ENCODE measurements around the gene RRP8.

The RRP8 gene

DNA sequence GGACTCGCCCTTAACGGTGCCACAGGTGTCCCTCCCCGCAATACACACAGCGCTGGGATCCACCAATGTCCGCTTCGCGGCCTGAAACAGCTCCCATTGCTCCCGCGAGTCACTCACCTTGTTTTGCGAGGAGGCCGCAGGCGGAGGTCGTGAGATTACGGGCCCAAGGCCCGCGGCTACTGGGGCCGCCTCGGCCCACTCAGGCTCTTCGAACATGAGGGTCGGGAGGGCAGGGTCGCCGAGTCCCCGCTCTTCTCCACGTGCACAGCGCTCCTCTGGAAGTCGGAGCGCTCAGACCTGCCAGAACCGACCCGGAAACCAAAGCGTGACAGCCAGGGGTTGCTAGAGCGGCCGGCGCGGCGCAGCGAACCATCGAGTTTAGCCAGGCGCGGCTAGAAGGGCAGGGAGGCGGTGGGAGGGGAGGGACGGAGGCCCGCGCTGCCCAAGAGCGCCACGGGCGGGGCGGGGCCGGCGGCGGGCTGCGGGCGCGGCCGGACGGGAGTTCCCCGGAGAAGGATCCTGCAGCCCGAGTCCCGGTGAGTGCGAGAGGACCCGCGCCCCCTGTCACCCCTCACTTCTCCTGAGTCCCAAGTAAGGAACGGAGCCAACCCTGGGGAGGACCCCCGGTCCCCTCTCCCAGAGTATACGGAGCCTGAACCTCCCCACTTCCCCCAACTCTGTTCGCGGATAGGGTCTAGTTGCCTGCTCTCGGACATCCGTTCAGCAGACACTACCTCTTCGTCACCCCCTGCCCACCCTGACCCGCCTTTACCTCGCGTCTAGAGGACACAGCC is at the start of gene RRP8, which contains the start of gene ILK:
RRP8 (minus strand) TSS at position 330 of the 794 bp plus-strand sequence; CDS start at position 216, 114 bp downstream.
ILK (plus strand) TSS at position 488 of the 794 bp plus-strand sequence. CDS start 498 bp downstream, outside the sequence.
- DNase-seq (ENCODE audit: low read depth): no peak

DNA sequence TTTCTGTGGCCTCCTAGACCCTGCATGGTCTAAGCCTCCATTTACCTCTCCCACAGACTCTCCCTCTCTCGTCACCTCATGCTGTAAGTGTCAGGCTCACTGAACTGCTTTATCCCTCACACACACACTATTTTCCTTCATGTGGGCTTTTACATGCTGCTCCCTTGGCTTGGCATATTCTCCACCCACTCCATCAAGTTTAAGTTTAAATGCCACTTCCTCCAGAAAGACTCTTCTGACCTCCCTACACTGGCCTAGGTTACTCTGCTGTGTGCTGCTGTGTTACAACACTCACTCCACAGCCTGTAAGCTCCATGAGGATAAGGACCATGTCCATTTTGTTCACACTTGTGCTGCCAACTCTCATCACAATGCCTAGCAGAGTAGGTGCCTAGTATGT is 49.7 kb upstream of the RRP8 start:
- DNase-seq (ENCODE audit: low read depth): no peak

DNA sequence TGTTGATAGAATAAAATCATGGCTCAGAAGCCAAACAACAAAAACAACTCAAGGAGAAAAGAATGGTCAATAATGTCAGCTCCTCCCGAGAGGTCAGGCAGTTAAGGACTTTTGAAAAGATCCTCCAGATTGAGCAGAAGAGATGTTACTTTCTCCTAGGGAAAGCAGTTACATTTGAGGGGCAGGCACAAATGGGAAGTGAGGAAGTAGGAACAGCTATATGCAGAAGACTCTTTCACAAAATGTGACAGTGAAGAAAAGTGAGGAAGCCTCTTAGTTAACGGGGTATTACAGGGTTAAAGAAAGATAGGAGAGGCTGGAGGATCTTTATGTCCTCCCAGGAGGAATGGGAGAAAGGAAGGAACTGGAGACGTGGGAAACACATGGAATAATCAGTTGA is 48.8 kb upstream of the RRP8 start:
- DNase-seq (ENCODE audit: low read depth): no peak

DNA sequence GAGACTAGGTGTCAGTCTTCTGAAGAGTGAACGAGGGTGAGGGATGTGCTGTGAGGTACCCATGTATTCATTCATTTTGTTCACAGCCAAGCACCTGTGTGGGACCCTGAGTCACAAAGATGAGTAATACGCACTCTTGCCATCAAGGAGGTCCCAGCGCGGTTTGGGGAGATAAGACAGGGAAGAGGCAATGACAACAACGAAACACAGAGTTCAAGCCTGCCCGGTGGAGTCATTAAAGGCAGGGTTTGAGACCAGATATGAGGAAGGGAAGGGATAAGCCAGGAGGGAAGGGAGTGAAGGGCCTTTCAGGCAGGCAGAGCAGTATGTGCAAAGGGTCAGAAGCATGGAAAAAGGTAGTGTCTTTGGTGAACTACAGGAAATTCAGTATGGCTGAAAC is 47.6 kb upstream of the RRP8 start:
- no peak for DNase-seq (ENCODE audit: low read depth)

DNA sequence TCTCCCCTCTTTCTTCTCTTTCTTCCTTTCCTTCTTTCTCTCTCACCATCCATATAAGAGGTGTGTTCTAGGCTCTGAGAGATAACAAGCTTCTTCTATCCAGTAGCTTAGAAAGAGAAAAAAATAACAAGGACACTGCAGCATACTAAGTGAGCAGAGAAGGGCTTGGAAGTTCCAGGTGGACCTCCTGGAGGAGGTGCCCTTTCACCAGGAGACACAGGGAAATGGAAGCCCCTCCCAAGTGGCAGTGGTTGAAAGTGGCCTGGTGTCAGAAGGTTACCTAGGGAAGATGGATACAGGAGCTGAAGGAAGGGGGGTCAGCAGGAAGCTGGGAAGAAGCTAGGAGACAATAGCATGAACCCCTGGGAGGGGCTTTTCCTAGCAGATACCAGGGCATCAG is 46.7 kb upstream of the RRP8 start:
- DNase-seq (ENCODE audit: low read depth): no peak

DNA sequence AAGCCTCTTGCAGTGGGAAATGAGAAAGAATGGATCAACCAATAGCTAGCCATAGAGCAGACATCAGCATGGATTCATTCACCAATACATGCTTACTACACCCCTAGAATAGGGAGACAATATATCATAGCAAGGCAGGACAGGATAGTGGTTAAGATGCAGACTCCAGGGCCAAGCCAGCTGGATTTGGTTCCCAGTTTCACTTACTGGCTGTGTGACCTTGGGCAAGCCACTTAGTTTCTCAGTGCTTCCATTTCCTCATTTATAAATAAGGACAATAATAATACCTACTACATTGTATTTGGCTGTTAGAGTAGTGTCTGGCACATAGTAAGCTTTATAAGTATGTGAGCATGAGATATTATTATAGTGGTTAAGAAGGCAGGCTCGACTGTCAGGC is 45.1 kb upstream of the RRP8 start:
- no peak for DNase-seq (ENCODE audit: low read depth)

DNA sequence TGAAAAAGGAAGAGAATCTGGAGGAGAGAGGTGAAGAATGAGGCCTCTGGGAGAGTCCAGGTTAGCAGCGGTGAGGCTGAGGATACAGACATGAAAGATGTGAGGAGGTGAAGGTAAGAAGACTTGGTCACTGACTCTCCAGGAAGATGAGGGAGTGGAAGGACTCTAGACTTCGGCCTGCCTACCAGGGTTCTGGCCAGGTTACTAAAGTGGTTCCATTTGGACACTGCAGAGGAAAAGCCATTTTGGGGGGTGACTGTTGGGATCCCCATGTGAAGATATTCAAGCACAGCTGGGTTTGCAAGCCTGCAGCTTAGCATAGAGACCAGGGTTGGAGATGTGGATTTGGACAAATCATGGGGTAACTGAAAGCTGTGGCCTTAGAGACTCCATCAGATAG is 44.4 kb upstream of the RRP8 start:
- DNase-seq (ENCODE audit: low read depth): no peak

DNA sequence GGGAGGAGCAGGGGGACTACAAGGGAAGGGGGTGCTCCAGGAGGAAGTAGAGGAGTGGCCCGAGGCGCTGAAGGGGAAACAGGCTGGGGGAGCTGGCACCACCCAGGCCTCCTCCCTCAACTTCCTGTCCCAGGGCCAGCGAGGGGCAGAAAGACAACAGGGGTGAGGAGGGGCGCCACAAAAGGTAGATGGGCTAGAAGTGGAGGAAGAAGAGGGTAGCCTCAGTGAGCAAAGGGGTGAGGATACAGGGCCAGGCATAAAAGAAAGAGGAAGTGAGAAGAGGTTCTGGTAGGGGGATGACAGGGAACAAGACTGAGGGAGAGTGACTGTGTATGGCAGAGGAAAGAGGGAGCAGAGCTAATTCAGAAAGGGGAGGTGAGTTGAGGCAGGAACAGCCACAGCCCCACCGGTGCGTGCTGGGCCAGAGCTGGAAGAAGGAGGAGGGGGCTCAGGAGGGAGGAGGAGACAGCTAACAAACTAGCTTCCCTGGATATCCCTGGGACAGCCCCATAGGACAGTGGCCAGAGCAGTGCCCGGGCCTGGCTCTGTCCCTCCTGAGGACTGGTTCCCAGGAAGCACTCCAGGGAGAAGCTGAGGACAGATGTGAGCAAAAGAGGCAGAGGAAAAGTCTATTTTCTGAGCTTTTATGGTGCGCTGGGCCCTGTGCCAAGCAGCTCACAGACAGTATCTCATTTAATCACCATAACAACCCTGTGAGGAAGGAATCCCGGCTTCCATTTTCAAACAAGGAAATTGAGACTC is 43.7 kb upstream of the RRP8 start:
- no peak for DNase-seq (ENCODE audit: low read depth)

DNA sequence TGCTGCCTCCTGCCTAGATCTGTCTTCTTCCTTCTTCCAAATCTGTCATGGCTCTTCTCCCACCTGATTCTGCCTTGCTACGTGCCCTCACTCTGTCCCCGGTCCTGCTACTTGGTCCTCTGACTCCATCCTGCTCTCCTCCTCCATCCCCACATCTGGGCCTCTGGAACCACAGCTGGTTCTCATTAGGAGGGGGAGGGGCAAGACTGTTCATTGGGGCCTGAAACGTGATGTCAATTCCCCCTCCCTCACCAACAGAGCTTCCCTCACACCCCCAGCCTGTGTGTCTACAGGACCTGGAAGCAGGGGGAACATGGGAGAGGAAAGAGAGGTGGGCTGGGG is 43.1 kb upstream of the RRP8 start:
- DNase-seq (ENCODE audit: low read depth): peak; percentile 34

DNA sequence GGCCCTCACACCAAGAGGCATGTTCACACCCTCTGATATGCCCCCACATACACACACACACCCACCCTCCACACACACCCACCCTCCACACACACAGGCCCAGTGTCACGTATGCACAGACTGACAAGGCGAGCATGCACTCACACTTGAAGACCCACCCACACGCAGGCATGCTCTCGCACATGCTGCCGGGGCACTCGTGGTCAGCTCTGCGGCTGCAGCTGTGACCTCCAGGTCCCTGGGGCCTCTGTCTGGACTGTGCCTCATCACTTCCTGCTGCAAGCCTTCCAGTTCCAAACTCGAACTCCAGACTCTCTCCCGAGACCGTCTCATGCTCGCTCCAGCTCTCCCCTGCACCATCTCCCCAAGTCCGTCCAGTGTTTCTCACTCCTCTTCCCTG is 42.7 kb upstream of the RRP8 start:
- peak; percentile 68 for DNase-seq (ENCODE audit: low read depth)

DNA sequence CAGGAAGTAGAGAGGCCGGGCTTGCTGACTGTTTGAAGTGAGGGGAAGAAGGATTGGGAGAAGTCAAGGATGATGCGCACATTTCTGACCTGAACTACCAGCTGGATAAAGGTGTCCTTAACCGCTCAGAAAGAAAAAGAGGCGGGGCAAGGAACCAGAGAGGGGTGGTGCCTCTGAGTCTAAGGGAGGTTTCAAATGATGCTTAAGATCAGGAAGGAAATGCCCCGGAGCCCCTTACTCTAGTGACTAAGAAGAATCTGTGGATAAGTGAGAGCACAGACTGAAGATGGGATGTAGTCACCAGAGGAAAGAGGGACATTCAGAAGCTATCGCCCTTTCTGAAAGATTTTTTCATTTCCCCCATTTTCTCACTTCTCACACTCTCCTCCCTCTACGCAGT is 39.5 kb upstream of the RRP8 start:
- DNase-seq (ENCODE audit: low read depth): no peak

DNA sequence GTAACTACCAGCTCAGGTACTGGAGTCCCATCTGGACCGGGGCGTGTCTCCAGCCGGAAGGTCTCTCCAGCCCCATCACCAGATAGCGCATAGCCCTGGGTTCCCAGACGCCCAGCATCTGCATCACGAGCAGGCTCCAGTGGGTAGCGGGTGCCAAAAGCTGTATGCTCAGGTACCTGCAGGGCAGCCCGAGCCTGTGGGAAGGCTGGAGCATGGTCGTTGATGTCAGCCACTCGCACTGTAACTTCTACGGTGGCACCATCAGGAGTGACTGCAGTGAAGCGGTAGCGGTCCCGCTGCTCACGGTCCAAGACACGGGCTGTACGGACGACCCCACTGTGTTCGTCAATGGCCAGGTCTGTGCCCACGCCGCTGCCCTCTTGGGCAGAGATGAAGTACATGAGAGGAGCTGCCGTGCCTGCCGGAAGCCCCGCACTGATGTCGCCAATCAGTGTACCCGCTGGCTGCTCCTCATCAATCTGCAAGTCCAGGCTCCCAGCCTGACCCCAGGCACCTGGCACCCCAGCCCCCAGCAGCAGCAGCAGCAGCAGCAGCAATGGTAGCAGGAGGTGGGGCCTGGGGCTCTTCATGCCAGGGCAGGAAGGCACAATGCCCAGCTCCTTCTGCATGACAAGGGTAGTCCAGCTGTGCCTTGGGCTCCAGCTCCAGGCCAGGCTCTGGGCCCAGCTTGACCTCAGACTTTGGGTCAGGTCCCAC is 37.7 kb upstream of the RRP8 start:
- DNase-seq (ENCODE audit: low read depth): no peak

DNA sequence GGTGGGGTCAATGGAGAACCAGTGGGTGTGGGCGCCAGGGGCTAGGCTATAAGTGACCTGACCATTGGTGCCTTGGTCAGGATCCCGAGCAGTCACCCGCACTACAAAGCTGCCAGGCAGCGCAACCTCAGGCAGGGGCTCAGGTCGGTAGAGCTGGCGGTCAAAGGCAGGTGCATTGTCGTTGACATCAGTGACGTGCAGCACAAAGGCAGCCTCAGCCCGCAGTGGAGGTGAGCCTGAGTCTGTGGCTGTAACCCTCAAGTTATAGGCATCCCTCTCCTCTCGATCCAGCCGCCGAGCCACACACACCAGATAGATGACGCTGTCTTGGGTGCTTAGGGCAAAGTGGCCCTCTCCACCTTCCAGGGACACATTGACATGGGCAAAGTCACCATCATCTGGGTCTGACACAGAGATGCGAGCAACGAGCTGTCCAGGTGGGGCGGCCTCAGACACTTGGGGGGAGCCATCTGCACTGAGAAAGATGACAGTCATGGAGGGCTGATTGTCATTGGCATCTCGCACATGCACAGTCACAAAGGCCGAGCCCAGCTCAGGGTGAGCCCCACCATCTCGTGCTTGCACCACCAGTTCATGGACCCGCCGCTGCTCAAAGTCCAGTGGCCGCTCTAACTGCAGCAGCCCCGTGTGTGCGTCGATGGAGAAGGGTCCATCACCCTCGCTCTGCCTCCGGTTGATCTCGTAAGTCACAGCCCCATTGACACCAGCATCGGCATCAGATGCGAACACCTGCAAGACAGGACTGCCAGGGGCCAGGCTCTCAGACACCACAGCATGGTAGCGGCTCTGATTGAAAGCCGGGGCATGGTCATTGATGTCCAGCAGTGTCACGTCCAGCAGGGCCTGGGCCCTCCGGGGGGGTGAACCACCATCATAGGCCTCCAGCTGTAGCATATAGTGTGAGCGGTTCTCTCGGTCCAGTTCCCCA is 36.9 kb upstream of the RRP8 start:
- no peak for DNase-seq (ENCODE audit: low read depth)

DNA sequence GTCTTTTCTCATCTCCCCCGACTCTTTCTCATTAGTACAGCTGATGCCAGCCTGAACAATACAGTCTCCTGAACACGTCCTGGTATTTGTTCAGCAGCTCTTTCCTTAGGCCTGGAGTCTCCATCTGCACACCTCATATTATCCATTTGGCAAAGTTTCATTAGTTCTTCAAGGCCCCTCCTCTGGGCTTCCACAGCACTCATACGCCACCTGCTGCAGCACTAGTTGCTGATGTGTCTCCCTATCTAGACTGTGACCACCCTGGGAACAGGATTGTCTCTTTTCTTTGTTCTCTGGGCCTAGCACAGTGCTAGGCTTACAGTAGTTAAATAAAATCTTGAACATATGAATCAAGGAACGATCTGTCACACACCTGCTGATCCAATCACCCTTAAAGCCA is 35.0 kb upstream of the RRP8 start:
- DNase-seq (ENCODE audit: low read depth): no peak

DNA sequence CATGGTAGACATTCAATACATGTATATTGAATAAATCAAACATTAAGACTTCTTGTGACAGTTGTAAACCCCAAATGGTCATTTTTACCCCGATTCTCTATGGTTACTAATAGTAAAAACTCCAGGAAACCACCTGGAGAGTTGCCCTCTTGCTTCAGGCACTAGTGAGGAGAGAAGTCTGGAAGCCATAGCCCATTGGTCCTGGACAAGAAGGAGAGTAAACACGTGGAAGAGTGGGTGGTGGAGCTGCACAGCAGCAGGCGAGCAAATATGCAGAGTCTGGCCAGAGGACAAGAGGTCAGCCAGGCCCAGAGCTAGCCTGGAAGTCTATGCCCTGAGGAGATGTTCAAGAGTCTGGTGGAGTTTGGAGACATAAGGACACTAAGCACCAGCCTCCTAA is 34.5 kb upstream of the RRP8 start:
- no peak for DNase-seq (ENCODE audit: low read depth)

DNA sequence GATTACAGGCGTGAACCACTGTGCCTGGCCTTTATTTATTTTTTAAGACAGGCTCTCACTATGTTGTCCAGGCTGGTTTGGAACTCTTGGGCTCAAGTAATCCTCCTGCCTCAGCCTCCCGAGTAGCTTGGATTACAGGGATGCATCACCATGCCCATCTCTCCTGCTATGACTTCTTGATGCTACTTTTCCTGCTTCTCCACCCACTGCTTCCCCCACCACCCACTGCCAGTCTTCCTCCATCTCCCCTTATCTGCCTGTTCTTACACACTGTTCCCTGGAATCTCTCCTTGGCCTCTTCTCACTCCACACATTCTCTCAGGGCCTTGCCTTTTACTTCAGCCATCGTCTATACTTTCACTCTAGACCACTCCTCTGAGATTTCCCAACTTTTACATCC is 33.1 kb upstream of the RRP8 start:
- DNase-seq (ENCODE audit: low read depth): no peak

DNA sequence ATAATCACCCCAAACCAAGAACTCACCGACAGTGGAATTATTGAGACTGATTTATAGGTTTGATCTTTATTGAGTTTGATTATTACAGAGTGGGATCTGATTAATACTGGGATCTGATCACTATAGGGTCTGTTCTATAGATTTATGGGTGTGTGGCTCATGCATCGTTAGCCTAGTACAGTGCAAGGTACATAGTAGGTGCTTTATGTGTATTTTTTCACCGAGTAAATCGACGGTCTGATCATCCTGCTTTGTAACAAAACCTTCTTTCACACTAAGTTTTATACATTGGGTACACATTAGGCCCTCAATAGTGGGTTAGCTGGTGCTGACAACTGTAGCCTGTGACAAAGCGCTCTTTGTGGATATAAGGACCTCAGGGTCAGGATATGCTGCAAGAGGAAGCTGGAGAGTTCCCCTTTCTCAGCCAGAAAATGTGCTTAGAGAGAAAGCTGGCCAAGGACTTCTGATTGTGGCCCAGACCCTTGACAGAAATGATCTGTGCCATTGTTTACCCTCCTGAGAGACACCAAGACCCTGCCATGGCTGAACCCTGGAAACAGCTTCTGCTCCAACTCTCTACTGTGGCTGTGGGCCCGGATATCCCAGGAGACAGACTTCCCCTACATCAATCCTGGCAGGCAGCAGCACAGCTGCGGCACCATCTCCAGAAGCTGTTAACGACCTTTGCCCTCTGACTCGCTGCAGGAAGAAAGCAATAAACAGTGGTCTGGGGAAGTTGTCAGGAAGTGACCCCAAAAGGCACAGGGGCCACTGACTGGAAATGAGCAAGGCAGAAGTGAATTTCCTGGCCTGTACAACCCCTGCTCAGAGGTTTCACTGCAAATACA is 31.9 kb upstream of the RRP8 start:
- DNase-seq (ENCODE audit: low read depth): peak; percentile 57

DNA sequence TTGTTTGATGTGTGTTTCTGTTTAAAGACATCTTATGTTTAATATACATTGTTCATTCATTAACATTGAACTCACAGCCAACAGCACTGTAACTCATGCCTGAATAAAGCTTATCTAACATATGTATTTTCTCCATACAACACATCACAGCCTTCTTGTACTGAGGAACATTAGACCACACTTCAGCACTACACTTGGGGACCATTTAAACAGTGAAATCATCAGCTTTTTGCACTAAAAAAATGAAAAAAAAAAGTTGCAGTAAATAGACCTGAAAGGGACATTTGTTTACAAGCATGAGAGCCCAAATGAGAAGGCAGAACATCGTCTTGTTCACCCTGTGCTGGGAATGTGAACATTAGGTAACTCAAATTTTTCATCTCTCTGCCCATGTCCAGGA is 31.1 kb upstream of the RRP8 start:
- DNase-seq (ENCODE audit: low read depth): no peak

DNA sequence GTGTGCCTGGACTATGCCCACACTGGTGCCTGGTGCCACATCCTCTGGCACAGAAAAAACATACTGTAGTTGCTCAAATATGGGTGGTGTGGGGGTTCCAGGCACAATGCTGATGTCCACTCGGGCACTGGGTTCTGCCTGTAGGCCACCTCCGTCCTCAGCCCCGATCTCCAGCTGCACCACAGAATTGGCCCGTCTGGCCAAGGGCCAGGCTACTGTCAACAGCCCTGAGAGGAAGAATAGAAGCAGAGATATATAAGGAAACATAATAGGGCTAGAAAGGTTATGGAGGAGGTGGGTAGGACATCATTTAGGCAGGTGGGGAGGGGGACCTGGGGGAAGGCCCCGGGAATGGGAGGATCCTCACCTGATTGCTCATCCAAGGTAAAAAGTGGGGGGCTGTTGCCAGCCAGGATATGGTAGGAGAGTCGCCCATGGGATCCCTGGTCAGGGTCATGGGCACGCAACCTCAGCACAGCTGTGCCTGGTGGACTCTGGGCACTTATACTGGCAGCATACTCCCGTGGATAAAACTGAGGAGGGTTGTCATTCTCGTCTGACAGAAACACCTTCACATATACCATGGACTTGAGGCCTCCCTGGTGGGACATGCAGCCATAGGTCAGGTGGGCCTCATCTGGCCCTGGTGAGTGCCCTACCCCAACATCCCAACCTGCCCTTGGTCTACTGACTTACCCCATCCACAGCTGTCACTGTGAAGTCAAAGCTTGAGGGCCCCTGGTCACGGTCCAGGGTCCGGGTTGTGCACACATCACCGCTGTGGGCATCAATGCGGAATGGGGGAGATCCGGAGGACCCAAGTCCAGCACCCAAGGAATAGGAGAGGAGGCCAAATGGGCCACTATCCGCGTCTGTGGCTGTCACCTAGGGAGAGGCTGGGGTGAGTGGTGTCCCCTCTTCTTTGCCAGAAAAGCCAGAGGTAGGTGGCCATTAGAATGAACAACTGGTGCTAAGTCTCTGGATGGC is 30.3 kb upstream of the RRP8 start:
- DNase-seq (ENCODE audit: low read depth): no peak
